HCT116 (cell line): ENCODE measurements around the gene TLE7.

ENCODE experiments used
- POLR2A ChIP-seq: IDR thresholded peaks from 2 replicates; pipeline ENCODE4 v1.7.0; 2011; ENCODE audit warnings: borderline replicate concordance; ENCODE audit not compliant: insufficient read depth, insufficient read length; ENCODE audit errors: extremely low read depth
- POLR2AphosphoS5 ChIP-seq: IDR thresholded peaks from 2 replicates; pipeline ENCODE4 v1.6.1; 2011; ENCODE audit warnings: mild to moderate bottlenecking, low read depth, low read length, moderate library complexity
- SP1 ChIP-seq: IDR thresholded peaks from 2 replicates; pipeline ENCODE4 v1.6.1; 2012; ENCODE audit warnings: low read depth
- TF ChIP-seq, protein P1 (sequence below), 3 experiments: fragments of 200-600 bp in 1 of 3; sonication (generic) in 1 of 3; IDR thresholded peaks in 2 of 3; conservative IDR thresholded peaks in 1 of 3; 2 replicates each; pipeline ENCODE4 v1.5.1; 2012 to 2017; ENCODE audit warnings: low read depth in 2 of 3, low read length in 2 of 3, antibody characterized with exemption in 1 of 3, borderline replicate concordance in 1 of 3, control low read depth in 1 of 3, mild to moderate bottlenecking in 1 of 3, mixed read lengths in 1 of 3, mixed run types in 1 of 3, moderate library complexity in 1 of 3; ENCODE audit not compliant: insufficient read depth in 1 of 3
- TF ChIP-seq, protein P2 (sequence below): IDR thresholded peaks from 2 replicates; pipeline ENCODE4 v1.6.1; 2012; ENCODE audit warnings: low read depth

DNA sequence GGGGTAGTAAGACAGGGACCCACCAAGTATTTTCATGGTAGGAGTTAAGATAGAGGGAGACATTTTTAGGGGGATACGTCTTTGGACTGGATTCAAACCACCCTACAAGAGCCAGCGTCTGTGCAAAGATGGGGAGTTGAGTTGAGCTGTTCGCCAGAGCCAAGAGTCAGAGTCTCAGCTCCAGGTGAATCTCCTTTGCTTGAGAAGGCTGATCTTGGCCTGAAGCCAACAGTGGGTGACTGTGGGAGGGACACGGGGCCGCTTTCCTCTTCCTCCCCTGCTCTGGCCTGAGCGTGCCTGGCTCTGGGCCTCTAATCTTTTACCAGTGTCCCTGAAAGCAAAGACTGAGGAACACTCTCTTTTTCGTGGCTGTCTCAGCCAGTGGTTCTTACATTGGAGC is 5.4 kb downstream of the TLE7 start:
- TF ChIP-seq POLR2A, result no peak
- no peak for TF ChIP-seq POLR2AphosphoS5
- TF ChIP-seq, protein P1, sequence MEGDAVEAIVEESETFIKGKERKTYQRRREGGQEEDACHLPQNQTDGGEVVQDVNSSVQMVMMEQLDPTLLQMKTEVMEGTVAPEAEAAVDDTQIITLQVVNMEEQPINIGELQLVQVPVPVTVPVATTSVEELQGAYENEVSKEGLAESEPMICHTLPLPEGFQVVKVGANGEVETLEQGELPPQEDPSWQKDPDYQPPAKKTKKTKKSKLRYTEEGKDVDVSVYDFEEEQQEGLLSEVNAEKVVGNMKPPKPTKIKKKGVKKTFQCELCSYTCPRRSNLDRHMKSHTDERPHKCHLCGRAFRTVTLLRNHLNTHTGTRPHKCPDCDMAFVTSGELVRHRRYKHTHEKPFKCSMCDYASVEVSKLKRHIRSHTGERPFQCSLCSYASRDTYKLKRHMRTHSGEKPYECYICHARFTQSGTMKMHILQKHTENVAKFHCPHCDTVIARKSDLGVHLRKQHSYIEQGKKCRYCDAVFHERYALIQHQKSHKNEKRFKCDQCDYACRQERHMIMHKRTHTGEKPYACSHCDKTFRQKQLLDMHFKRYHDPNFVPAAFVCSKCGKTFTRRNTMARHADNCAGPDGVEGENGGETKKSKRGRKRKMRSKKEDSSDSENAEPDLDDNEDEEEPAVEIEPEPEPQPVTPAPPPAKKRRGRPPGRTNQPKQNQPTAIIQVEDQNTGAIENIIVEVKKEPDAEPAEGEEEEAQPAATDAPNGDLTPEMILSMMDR (IDR thresholded peaks at IDR 0.05 in 2 of 3, conservative IDR thresholded peaks at IDR 0.05 in 1 of 3; ENCODE audit: borderline replicate concordance in 1 of 3, insufficient read depth in 1 of 3, low read depth in 2 of 3, low read length in 2 of 3), result no peak
- TF ChIP-seq SP1, result no peak
- TF ChIP-seq, protein P2, sequence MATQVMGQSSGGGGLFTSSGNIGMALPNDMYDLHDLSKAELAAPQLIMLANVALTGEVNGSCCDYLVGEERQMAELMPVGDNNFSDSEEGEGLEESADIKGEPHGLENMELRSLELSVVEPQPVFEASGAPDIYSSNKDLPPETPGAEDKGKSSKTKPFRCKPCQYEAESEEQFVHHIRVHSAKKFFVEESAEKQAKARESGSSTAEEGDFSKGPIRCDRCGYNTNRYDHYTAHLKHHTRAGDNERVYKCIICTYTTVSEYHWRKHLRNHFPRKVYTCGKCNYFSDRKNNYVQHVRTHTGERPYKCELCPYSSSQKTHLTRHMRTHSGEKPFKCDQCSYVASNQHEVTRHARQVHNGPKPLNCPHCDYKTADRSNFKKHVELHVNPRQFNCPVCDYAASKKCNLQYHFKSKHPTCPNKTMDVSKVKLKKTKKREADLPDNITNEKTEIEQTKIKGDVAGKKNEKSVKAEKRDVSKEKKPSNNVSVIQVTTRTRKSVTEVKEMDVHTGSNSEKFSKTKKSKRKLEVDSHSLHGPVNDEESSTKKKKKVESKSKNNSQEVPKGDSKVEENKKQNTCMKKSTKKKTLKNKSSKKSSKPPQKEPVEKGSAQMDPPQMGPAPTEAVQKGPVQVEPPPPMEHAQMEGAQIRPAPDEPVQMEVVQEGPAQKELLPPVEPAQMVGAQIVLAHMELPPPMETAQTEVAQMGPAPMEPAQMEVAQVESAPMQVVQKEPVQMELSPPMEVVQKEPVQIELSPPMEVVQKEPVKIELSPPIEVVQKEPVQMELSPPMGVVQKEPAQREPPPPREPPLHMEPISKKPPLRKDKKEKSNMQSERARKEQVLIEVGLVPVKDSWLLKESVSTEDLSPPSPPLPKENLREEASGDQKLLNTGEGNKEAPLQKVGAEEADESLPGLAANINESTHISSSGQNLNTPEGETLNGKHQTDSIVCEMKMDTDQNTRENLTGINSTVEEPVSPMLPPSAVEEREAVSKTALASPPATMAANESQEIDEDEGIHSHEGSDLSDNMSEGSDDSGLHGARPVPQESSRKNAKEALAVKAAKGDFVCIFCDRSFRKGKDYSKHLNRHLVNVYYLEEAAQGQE, result no peak
